Middle frontal gyrus (tissue), 1 donor: Measurements from ENCODE around the gene UBE2E2.
"Not testable (repeated sequence)": the region's sequence is repeated elsewhere in the genome, so short reads cannot be mapped to it uniquely, and the experiment has no call there.

Experiments
- DNase-seq: peaks from one replicate; pipeline ENCODE4 v3.0.0-alpha.2; 2015; ENCODE audit warnings: low spot score; ENCODE audit errors: extremely low spot score

Gene UBE2E2

GRCh38 chr3:23324745-23325144, 121.6 kb downstream of the UBE2E2 start:
- no peak for DNase-seq

GRCh38 chr3:23325466-23326065, 122.4 kb downstream of the UBE2E2 start:
- DNase-seq: no peak

- no peak for DNase-seq
Observed at GRCh38 chr3:23329471-23330105, 126.5 kb downstream of the UBE2E2 start.

GRCh38 chr3:23330568-23330967, 127.4 kb downstream of the UBE2E2 start:
- DNase-seq: no peak

GRCh38 chr3:23331141-23331935, 128.2 kb downstream of the UBE2E2 start:
- no peak for DNase-seq

GRCh38 chr3:23333633-23334032, 130.5 kb downstream of the UBE2E2 start:
- no peak for DNase-seq

GRCh38 chr3:23336853-23337252, 133.7 kb downstream of the UBE2E2 start:
- not testable (repeated sequence) for DNase-seq

- DNase-seq: no peak
Observed at GRCh38 chr3:23341147-23341838, 138.2 kb downstream of the UBE2E2 start.

GRCh38 chr3:23342343-23342742, 139.2 kb downstream of the UBE2E2 start:
- no peak for DNase-seq

GRCh38 chr3:23343509-23343908, 140.4 kb downstream of the UBE2E2 start:
- no peak for DNase-seq

GRCh38 chr3:23344886-23345285, 141.8 kb downstream of the UBE2E2 start:
- no peak for DNase-seq

GRCh38 chr3:23349444-23349843, 146.3 kb downstream of the UBE2E2 start:
- not testable (repeated sequence) for DNase-seq

- no peak for DNase-seq
Observed at GRCh38 chr3:23356169-23356568, 153.0 kb downstream of the UBE2E2 start.

GRCh38 chr3:23356923-23357322, 153.8 kb downstream of the UBE2E2 start:
- no peak for DNase-seq

- DNase-seq: no peak
Observed at GRCh38 chr3:23359116-23359515, 156.0 kb downstream of the UBE2E2 start.

- DNase-seq: no peak
Observed at GRCh38 chr3:23365066-23365465, 161.9 kb downstream of the UBE2E2 start.

- no peak for DNase-seq
Observed at GRCh38 chr3:23368731-23369130, 165.6 kb downstream of the UBE2E2 start.

- no peak for DNase-seq
Observed at GRCh38 chr3:23372285-23372684, 169.2 kb downstream of the UBE2E2 start.

GRCh38 chr3:23376516-23377248, 173.6 kb downstream of the UBE2E2 start:
- DNase-seq: no peak

GRCh38 chr3:23377928-23378672, 175.0 kb downstream of the UBE2E2 start:
- DNase-seq: no peak
